ENCODE measurements around the gene RC3H1.

The RC3H1 gene

GRCh38 chr1:173886746-173887611, 135.2 kb downstream of the RC3H1 start:
- DNase-seq = no peak

DNA sequence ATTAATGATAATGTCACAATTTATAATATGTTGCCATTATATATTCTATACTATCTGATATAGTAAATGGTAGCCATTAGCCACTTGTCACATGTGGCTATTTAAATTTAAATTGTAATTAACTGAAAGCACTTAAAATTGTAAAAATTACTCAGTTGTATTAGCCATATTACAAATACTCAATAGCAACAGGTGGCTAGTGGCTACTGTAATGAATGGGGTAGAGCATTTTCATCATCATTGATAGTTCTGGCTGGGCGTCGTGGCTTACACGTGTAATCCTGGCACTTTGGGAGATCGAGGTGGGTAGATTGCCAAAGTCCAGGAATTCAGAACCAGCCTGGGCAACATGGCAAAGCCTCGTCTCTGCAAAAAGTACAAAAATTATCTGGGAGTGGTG, 137.5 kb downstream of the RC3H1 start:
- DNase-seq = no peak

Measured in suppressor macrophage (primary cell).